ENCODE data around the gene SLC17A4.

DNA sequence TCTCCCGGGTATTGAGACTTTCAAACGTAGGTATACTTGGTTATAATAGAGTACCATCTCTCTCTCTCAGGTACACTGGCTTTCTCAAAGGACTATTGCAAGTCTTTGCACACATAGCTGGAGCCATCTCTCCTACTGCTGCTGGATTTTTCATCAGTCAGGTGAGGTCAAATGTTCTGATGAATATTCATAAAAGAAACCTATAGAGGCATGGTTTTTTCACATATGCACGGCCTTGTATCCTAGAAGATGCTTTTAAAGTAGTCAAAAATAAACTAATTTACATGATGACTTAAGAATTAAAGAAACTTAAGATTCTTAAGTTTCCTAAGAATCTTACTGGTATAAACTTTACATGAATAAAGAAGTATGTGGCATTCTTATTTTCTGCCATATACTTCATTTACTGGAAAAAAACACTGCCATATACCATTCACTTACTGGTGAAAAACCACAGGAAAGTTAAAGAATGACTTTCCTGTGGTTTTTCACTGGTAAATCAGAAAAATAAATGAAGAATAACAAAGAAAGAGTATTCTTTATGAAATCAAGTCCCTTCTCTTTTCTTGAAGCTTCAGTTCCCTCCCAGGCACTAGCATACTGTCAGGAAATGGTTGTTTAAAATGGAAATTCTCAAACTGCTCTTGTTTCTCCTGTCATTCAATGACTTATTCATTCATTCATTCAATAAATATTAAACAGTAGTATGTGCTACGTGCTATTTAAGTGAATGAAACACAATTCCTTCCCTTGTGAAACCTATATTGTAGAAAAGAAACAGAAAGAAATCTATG, 23.5 kb downstream of the SLC17A4 start:
- TF ChIP-seq EZH2 (IDR thresholded peaks at IDR 0.05; ENCODE audit: borderline replicate concordance, insufficient read depth, low read length, poor library complexity, severe bottlenecking) (no peak), POLR2AphosphoS5 (IDR thresholded peaks at IDR 0.05) (no peak), TAF1 (IDR thresholded peaks at IDR 0.05; ENCODE audit: low read depth) (no peak)
- TF ChIP-seq, protein P1, sequence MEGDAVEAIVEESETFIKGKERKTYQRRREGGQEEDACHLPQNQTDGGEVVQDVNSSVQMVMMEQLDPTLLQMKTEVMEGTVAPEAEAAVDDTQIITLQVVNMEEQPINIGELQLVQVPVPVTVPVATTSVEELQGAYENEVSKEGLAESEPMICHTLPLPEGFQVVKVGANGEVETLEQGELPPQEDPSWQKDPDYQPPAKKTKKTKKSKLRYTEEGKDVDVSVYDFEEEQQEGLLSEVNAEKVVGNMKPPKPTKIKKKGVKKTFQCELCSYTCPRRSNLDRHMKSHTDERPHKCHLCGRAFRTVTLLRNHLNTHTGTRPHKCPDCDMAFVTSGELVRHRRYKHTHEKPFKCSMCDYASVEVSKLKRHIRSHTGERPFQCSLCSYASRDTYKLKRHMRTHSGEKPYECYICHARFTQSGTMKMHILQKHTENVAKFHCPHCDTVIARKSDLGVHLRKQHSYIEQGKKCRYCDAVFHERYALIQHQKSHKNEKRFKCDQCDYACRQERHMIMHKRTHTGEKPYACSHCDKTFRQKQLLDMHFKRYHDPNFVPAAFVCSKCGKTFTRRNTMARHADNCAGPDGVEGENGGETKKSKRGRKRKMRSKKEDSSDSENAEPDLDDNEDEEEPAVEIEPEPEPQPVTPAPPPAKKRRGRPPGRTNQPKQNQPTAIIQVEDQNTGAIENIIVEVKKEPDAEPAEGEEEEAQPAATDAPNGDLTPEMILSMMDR (IDR thresholded peaks at IDR 0.05; ENCODE audit: poor library complexity, severe bottlenecking): no peak
- TF ChIP-seq, protein P2, sequence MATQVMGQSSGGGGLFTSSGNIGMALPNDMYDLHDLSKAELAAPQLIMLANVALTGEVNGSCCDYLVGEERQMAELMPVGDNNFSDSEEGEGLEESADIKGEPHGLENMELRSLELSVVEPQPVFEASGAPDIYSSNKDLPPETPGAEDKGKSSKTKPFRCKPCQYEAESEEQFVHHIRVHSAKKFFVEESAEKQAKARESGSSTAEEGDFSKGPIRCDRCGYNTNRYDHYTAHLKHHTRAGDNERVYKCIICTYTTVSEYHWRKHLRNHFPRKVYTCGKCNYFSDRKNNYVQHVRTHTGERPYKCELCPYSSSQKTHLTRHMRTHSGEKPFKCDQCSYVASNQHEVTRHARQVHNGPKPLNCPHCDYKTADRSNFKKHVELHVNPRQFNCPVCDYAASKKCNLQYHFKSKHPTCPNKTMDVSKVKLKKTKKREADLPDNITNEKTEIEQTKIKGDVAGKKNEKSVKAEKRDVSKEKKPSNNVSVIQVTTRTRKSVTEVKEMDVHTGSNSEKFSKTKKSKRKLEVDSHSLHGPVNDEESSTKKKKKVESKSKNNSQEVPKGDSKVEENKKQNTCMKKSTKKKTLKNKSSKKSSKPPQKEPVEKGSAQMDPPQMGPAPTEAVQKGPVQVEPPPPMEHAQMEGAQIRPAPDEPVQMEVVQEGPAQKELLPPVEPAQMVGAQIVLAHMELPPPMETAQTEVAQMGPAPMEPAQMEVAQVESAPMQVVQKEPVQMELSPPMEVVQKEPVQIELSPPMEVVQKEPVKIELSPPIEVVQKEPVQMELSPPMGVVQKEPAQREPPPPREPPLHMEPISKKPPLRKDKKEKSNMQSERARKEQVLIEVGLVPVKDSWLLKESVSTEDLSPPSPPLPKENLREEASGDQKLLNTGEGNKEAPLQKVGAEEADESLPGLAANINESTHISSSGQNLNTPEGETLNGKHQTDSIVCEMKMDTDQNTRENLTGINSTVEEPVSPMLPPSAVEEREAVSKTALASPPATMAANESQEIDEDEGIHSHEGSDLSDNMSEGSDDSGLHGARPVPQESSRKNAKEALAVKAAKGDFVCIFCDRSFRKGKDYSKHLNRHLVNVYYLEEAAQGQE (IDR thresholded peaks at IDR 0.05; ENCODE audit: borderline replicate concordance): no peak
